ENCODE measurements around the gene CAST. TPM values are rescaled to one million over a fixed set of nuclear protein-coding genes. Genes with fewer than 3 reads are reported as not detected.

The CAST gene
- polyA plus RNA-seq, 1 experiment, result 191 TPM

DNA sequence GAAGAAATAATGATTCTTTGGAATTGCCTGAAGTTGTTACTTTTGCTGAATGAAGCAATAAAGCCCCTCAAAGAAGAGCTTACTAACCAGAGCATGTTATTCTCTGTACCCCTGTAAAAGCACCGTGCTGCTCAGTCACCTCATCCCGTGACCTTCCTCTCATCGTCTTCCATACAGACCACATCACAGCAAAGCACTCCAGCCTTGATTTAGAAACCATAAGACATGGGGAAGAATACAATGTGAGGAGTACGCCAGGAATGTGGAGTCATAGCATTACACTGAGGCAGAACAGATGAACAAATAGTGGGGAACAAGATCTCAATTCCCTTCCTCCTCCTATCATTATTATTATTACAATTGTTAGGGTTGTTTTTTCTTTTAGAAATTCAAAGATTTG lies 96.4 kb downstream of the CAST start:
- no peaks in the 10 kb centered on the region for H3K27me3 ChIP-seq (ENCODE audit: control insufficient read depth, insufficient read depth, low read length)
- TF ChIP-seq, protein P1, sequence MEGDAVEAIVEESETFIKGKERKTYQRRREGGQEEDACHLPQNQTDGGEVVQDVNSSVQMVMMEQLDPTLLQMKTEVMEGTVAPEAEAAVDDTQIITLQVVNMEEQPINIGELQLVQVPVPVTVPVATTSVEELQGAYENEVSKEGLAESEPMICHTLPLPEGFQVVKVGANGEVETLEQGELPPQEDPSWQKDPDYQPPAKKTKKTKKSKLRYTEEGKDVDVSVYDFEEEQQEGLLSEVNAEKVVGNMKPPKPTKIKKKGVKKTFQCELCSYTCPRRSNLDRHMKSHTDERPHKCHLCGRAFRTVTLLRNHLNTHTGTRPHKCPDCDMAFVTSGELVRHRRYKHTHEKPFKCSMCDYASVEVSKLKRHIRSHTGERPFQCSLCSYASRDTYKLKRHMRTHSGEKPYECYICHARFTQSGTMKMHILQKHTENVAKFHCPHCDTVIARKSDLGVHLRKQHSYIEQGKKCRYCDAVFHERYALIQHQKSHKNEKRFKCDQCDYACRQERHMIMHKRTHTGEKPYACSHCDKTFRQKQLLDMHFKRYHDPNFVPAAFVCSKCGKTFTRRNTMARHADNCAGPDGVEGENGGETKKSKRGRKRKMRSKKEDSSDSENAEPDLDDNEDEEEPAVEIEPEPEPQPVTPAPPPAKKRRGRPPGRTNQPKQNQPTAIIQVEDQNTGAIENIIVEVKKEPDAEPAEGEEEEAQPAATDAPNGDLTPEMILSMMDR (IDR thresholded peaks at IDR 0.05; ENCODE audit: low read depth, low read length), result no peak
- no peak overlapping the region for H3K27ac ChIP-seq (ENCODE audit: low read depth, low read length)
- no peaks in the 10 kb centered on the region for H3K9me3 ChIP-seq (ENCODE audit: control insufficient read depth, insufficient read depth, low read length)
- POLR2A ChIA-PET, result no interaction called here
- CTCF ChIA-PET, result no interaction called here
- H3K4me3 ChIP-seq (ENCODE audit: low read depth, low read length), result no peak overlapping the region
- DNase-seq (ENCODE audit: low read depth, low spot score), result no peak

DNA sequence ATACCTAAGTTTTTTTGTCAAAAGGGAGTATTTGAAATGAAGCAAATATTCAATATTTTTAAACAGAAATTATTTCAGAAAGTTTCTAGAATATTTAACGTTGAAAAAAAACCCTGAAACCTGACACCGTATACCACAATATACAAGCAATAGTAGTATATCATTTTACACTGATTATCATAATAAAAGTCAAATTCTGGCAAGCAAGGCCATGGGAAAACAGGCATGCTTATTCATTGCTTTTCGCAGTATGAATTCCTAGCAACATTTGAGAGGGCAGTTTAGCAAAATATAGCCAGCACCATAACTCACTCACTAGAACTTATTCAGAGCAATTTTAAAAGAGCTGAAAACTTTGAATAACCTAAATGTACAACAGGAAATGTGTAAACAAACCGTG lies 99.4 kb downstream of the CAST start:
- CTCF ChIA-PET, result interaction anchor here (1.0 to 4.7 kb wide), 3 partner anchors 9 to 417 kb away, joined by 3 to 23 read pairs (median 8); no protein-coding TSS in a partner anchor
- Histone ChIP-seq H3K27me3 (ENCODE audit: control insufficient read depth, insufficient read depth, low read length) (no peaks in the 10 kb centered on the region), H3K27ac (ENCODE audit: low read depth, low read length) (no peak overlapping the region), H3K4me3 (ENCODE audit: low read depth, low read length) (no peak overlapping the region), H3K9me3 (ENCODE audit: control insufficient read depth, insufficient read depth, low read length) (no peaks in the 10 kb centered on the region)
- POLR2A ChIA-PET, result no interaction called here
- TF ChIP-seq, protein P1 (IDR thresholded peaks at IDR 0.05; ENCODE audit: low read depth, low read length), result no peak
- DNase-seq (ENCODE audit: low read depth, low spot score), result no peak

DNA sequence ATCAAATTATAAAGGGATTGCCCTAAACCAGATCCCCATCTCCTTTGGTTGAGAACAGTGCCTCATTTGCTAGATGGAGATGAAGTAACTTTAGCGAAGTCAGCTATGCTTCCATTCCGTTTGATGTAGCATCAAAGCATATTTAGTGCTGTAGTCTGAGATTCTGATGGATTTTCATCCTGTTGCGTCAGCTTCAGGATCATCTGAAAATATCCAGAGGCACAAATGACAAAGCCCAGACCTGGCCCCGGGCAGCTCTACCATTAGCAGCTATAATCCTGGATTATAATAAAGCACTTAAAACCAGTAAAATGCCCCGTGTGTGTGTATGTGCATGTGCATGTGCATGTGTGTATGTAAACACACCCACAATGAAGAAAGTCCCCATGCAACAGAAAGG lies 100.8 kb downstream of the CAST start:
- Histone ChIP-seq H3K27me3 (ENCODE audit: control insufficient read depth, insufficient read depth, low read length) (no peaks in the 10 kb centered on the region), H3K27ac (ENCODE audit: low read depth, low read length) (no peak overlapping the region), H3K4me3 (ENCODE audit: low read depth, low read length) (no peak overlapping the region), H3K9me3 (ENCODE audit: control insufficient read depth, insufficient read depth, low read length) (no peaks in the 10 kb centered on the region)
- DNase-seq (ENCODE audit: low read depth, low spot score), result no peak
- ChIA-PET POLR2A (no interaction called here), CTCF (interaction anchor here (0.9 to 4.7 kb wide), 7 partner anchors 11 to 418 kb away, joined by 3 to 23 read pairs (median 7); partner anchors contain the start of gene LIX1)
- TF ChIP-seq, protein P1 (IDR thresholded peaks at IDR 0.05; ENCODE audit: low read depth, low read length), result no peak

DNA sequence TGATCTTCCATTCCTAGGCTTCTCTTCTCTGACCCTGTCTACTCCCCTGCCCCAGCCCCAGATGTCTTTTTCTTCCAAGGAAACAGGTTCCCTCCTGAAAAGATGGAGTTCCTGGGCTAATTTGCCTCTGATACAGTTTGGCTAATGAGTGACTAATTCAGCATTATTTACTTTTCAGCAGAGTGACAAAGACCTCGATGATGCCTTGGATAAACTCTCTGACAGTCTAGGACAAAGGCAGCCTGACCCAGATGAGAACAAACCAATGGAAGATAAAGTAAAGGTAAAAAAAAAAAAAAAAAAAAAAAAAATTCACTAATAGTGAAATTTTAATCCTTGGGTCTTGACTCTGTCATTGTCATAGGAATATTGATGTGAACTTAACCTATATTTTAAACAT lies 102.9 kb downstream of the CAST start:
- H3K4me3 ChIP-seq (ENCODE audit: low read depth, low read length), result no peak overlapping the region
- no peak overlapping the region for H3K27ac ChIP-seq (ENCODE audit: low read depth, low read length)
- no peak for DNase-seq (ENCODE audit: low read depth, low spot score)
- TF ChIP-seq, protein P1 (IDR thresholded peaks at IDR 0.05; ENCODE audit: low read depth, low read length), result no peak
- ChIA-PET CTCF (interaction anchor here (1.0 to 1.7 kb wide), 2 partner anchors 12 to 104 kb away, joined by 3 to 11 read pairs; no protein-coding TSS in a partner anchor), POLR2A (no interaction called here)
- H3K9me3 ChIP-seq (ENCODE audit: control insufficient read depth, insufficient read depth, low read length), result no peaks in the 10 kb centered on the region
- H3K27me3 ChIP-seq (ENCODE audit: control insufficient read depth, insufficient read depth, low read length), result no peaks in the 10 kb centered on the region

DNA sequence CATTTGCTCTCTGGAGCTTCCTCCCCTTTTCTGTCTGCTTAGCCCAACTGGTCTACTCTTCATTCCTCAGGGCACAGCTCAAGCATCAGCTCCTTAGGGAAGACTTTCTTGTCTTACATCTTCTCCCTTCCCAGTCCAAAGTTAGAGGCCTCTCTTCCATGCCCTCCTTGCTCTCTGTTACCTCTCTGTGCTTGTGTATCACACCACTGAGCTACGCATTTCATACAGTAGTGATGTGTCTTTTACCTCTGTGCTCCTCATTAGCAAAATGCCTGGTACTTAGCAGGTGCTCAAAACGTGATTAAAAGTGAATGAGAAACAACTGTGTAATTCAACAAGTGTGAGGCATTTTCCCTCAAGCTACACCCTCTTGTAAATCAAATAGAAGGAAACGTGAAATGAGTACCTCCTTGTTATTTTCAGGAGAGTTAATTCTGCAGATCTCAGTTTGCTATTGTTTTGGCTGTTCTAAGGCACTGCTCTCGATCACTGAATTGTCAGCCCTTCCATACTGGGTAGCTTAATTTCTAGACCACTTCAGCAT lies 106.6 kb downstream of the CAST start:
- Histone ChIP-seq H3K27me3 (ENCODE audit: control insufficient read depth, insufficient read depth, low read length) (no peaks in the 10 kb centered on the region), H3K27ac (ENCODE audit: low read depth, low read length) (no peak overlapping the region), H3K4me3 (ENCODE audit: low read depth, low read length) (no peak overlapping the region), H3K9me3 (ENCODE audit: control insufficient read depth, insufficient read depth, low read length) (no peaks in the 10 kb centered on the region)
- ChIA-PET POLR2A (no interaction called here), CTCF (interaction anchor here (1.4 to 3.3 kb wide), 2 partner anchors 16 to 154 kb away, joined by 4 to 28 read pairs; no protein-coding TSS in a partner anchor)
- no peak for DNase-seq (ENCODE audit: low read depth, low spot score)
- TF ChIP-seq, protein P1 (IDR thresholded peaks at IDR 0.05; ENCODE audit: low read depth, low read length), result no peak

Data from AG04450 (cell line).